MM.1S (cell line): ENCODE data around the gene ADCY2.

Experiments used
- CTCF ChIP-seq: fragments of 300-600 bp; sonication (generic); IDR thresholded peaks from 2 replicates; pipeline ENCODE4 v1.5.1; 2016; ENCODE audit warnings: antibody characterized with exemption, low read length, mixed read lengths
- EZH2 ChIP-seq: fragments of 300-600 bp; sonication (generic); optimal IDR thresholded peaks from 2 replicates; pipeline ENCODE3; 2017; ENCODE audit warnings: low read depth, mild to moderate bottlenecking, antibody characterized with exemption, low read length, mixed read lengths
- EZH2phosphoT487 ChIP-seq: fragments of 300-600 bp; sonication (generic); IDR thresholded peaks from 2 replicates; pipeline ENCODE4 v1.6.1; 2018; ENCODE audit warnings: antibody characterized with exemption, low read length

DNA sequence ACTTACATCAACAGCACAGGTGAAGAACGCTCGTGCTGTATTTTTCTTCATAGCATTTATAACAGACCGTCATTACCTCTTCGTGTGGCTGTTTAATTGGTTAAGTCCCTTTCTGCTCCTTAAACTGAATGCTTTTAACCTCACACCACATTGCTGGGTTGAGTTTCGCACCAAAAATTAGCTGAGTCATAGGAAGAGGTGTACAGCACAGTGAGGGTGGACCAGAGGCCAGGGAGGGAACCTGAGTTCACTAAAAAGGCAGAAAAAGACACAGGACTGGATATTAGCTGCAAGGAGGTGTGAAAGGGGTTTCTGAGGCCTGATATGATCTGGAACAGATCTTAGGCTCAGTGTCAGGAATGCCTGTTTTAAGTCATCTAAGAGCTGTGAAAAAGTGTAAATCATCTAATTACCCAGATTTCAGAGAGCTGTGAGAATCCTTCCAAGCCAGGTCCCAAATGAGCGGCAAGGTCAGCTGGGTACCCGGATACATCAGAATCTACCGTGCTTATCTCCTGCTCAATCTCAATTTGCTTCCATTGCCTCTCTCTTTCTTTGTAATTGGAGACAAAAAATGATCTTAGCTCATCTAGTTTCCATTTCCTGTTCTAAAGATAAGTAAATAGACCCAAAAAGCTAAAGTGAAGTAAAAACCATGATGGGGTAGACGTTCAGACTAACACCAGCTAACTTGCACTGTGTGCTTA is 462.1 kb downstream of the ADCY2 start:
- TF ChIP-seq CTCF (no peak), EZH2 (no peak), EZH2phosphoT487 (no peak)
